GM12878 (cell line): ENCODE measurements around the gene ECSIT. TPM values are rescaled to one million over a fixed set of nuclear protein-coding genes. Genes with fewer than 3 reads are reported as not detected.

Source experiments
- ATAC-seq: fragments of 200-7000 bp; cut with Tn5 transposase; 3 replicates; pipeline ENCODE4 v1.9.1; 2020; ENCODE audit warnings: mild to moderate bottlenecking, moderate library complexity
- BruUV-seq: library from RNA; stranded (reverse); fragments of 400-500 nt; replicated peaks from 2 replicates; lab custom pipeline; 2021; lab: Mats Ljungman, UMichigan
- CTCF ChIA-PET: fragments of 300-600 bp; sonication (Branson Sonifier 250); formaldehyde crosslinking; extraction: SDS; loops from one replicate; lab custom pipeline; 2021; ENCODE audit warnings: inconsistent platforms; lab: Yijun Ruan, JAX
- POLR2A ChIA-PET: fragments of 350-600 bp; formaldehyde crosslinking; extraction: SDS; loops from one replicate; lab custom pipeline; 2021; ENCODE audit warnings: inconsistent platforms; lab: Charles Lee
- RAD21 ChIA-PET: fragments of 300-600 bp; sonication (Branson Sonifier 250); formaldehyde crosslinking; loops from one replicate; lab custom pipeline; 2023; ENCODE audit warnings: antibody characterized with exemption; ENCODE audit not compliant: unreplicated experiment; lab: Charles Lee
- SMC1A ChIA-PET: fragments of 300-600 bp; sonication (Branson Sonifier 250); formaldehyde crosslinking; loops from one replicate; lab custom pipeline; 2023; ENCODE audit not compliant: unreplicated experiment, uncharacterized antibody; lab: Charles Lee
- DNase-seq: peaks from one replicate; pipeline ENCODE4 v3.0.0-alpha.2; 2011; ENCODE audit warnings: low read depth, low spot score
- FAIRE-seq: peaks from 3 replicates; lab custom pipeline; 2011; peaks lifted over from hg19 to GRCh38; lab: Jason Lieb, UNC
- H2AFZ ChIP-seq: 2 replicates; pipeline ENCODE4 v1.6.0; 2011; ENCODE audit warnings: low read depth, low read length, control low read depth; ENCODE audit not compliant: control insufficient read depth
- H3K27ac ChIP-seq: 2 replicates; pipeline ENCODE4 v1.5.1; 2011; ENCODE audit warnings: control low read depth; ENCODE audit not compliant: control insufficient read depth, insufficient read depth
- H3K27me3 ChIP-seq, 2 experiments: replicated peaks in 1 of 2; 2 replicates each; pipeline versions ENCODE4 v1.6.0 to v1.6.1; 2011; ENCODE audit warnings: low read length in 1 of 2; ENCODE audit not compliant: control insufficient read depth in 2 of 2, insufficient read depth in 2 of 2
- H3K36me3 ChIP-seq, 2 experiments: 2 replicates each; pipeline ENCODE4 v1.5.1; 2011; ENCODE audit warnings: low read length in 1 of 2; ENCODE audit not compliant: control insufficient read depth in 2 of 2, insufficient read depth in 2 of 2
- H3K4me1 ChIP-seq: 2 replicates; pipeline ENCODE4 v1.6.1; 2011; ENCODE audit warnings: mild to moderate bottlenecking, low read length, moderate library complexity, mixed read lengths; ENCODE audit not compliant: control insufficient read depth, insufficient read depth
- H3K4me2 ChIP-seq: 2 replicates; pipeline ENCODE4 v1.6.0; 2011; ENCODE audit warnings: control low read depth; ENCODE audit not compliant: control insufficient read depth, insufficient read depth
- H3K4me3 ChIP-seq: fragments of 200-600 bp; sonication (generic); 2 replicates; pipeline ENCODE4 v1.5.1; 2016
- H3K79me2 ChIP-seq: 2 replicates; pipeline ENCODE4 v1.6.0; 2011; ENCODE audit warnings: low read length; ENCODE audit not compliant: control insufficient read depth, insufficient read depth
- H3K9ac ChIP-seq: 2 replicates; pipeline ENCODE4 v1.8.0; 2011; ENCODE audit warnings: low read length, control low read depth, mixed read lengths; ENCODE audit not compliant: control insufficient read depth, insufficient read depth
- H3K9me3 ChIP-seq: replicated peaks from 3 replicates; pipeline ENCODE4 v1.5.1; 2011; ENCODE audit warnings: mild to moderate bottlenecking, low read length; ENCODE audit not compliant: control insufficient read depth, insufficient read depth
- H4K20me1 ChIP-seq: 2 replicates; pipeline ENCODE4 v1.6.0; 2011; ENCODE audit not compliant: control insufficient read depth, insufficient read depth
- BRCA1 ChIP-seq: IDR thresholded peaks from 2 replicates; pipeline ENCODE4 v1.6.1; 2011; ENCODE audit warnings: low read depth, low read length, improper control_type of control experiment
- CBX5 ChIP-seq: sonication (generic); IDR thresholded peaks from 2 replicates; pipeline ENCODE4 v1.6.1; 2016; ENCODE audit warnings: low read depth, moderate library complexity, mild to moderate bottlenecking, inconsistent platforms
- DPF2 ChIP-seq: fragments of 450-650 bp; IDR thresholded peaks from 2 replicates; pipeline ENCODE4 v1.6.1; 2017; ENCODE audit warnings: mild to moderate bottlenecking
- MXI1 ChIP-seq: fragments of 150-350 bp; IDR thresholded peaks from 2 replicates; pipeline ENCODE4 v1.6.1; 2011; ENCODE audit warnings: low read depth, mild to moderate bottlenecking, inconsistent platforms, low read length, improper control_type of control experiment
- POLR2AphosphoS5 ChIP-seq: IDR thresholded peaks from 2 replicates; pipeline ENCODE4 v1.6.1; 2011; ENCODE audit warnings: mild to moderate bottlenecking, low read length, inconsistent platforms
- RELA ChIP-seq: fragments of 450-650 bp; IDR thresholded peaks from 2 replicates; pipeline ENCODE4 v1.8.0; 2014; ENCODE audit warnings: borderline replicate concordance; ENCODE audit not compliant: partially characterized antibody
- SIX5 ChIP-seq: IDR thresholded peaks from 2 replicates; pipeline ENCODE4 v1.6.1; 2011; ENCODE audit warnings: mild to moderate bottlenecking, low read depth, low read length, moderate library complexity; ENCODE audit not compliant: severe bottlenecking
- SREBF1 ChIP-seq: IDR thresholded peaks from 2 replicates; pipeline ENCODE4 v1.6.1; 2012; ENCODE audit warnings: mild to moderate bottlenecking, low read length
- TCF12 ChIP-seq: IDR thresholded peaks from 2 replicates; pipeline ENCODE4 v1.6.1; 2011; ENCODE audit warnings: low read depth, mild to moderate bottlenecking, low read length
- TCF3 ChIP-seq: IDR thresholded peaks from 2 replicates; pipeline ENCODE4 v1.6.1; 2012; ENCODE audit warnings: low read depth, mild to moderate bottlenecking, low read length, borderline replicate concordance; ENCODE audit not compliant: insufficient read depth
- WGBS: methylation state at CpG from one replicate; pipeline ENCODE4 v1.1.6; 2016; ENCODE audit warnings: low lambda C conversion rate; ENCODE audit not compliant: insufficient replicate concordance, insufficient coverage; ENCODE audit errors: missing lambda C conversion rate; 5-methylcytosine and 5-hydroxymethylcytosine counted together
- in situ Hi-C: fragments of 300-500 bp; cut with MboI; formaldehyde crosslinking; loops from 9 replicates; pipeline ENCODE4 v1.14.3; 2018; ENCODE audit warnings: mixed read lengths
- intact Hi-C: fragments of 100-400 bp; cut with micrococcal nuclease; formaldehyde crosslinking; loops from one replicate; pipeline ENCODE4 v1.14.2; 2022; ENCODE audit not compliant: unreplicated experiment
- polyA plus RNA-seq, 11 experiments: library from polyadenylated mRNA; depleted of rRNA in 4 of 11; unstranded in 6 of 11; stranded (reverse) in 5 of 11; fragments of >200 nt; fragmentation: Nextera tagmentation in 4 of 11; fragmentation: Illumina TruSeq in 1 of 11; extraction: Ambion mirVana in 4 of 11; extraction: Trizol in 1 of 11; gene quantifications; 1 replicate in 1 of 11; 2 replicates in 10 of 11; pipeline versions ENCODE4 v1.2.1 to v1.2.3, GENCODE V29; 2011 to 2016; ENCODE audit warnings: inconsistent platforms in 2 of 11, missing spikeins in 2 of 11, low read depth in 1 of 11
- total RNA-seq, 4 experiments: library from RNA; depleted of rRNA in 3 of 4; stranded (reverse); fragments of >200 nt in 3 of 4; fragmentation: Illumina TruSeq in 1 of 4; extraction: Trizol in 1 of 4; gene quantifications; 2 replicates each; pipeline versions ENCODE4 v1.2.1 to v1.2.3, GENCODE V29; 2013 to 2021
- TF ChIP-seq, protein P1 (sequence below): fragments of 450-650 bp; IDR thresholded peaks from 2 replicates; pipeline ENCODE4 v1.6.1; 2016; ENCODE audit warnings: mild to moderate bottlenecking

Gene ECSIT
- total and polyA plus RNA-seq, 10 of the 15 experiments (the other 5 are each of a cell fraction or from before 2014, with no cell fraction given) = 1.0 to 59.6 (median 41.3) TPM

DNA sequence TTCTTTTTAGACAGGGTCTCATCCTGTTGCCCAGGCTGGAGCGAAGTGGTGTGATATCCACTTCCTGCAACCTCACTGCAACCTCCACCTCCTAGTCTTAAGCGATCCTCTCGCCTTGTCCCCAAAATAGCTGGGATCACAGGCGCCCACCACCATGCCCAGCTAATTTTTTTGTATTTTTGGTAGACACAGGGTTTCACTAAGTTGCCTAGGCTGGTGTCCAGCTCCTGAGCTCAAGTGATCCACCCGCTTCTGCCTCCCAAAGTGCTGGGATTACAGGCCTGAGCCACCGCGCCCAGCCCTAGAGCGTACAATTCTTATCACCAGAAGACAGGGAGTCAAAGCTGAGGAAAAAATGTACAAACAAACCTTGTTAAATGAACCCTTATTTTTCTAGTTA, 34.6 kb upstream of the ECSIT start:
- no peak for ATAC-seq
- POLR2A ChIA-PET = interaction anchor here (0.5 to 6.8 kb wide), 5 partner anchors 11 to 45 kb away, joined by 3 to 94 read pairs (median 6); no protein-coding TSS in a partner anchor
- no peak overlapping the region for H3K27ac ChIP-seq

More for the DNA sequence above, 34.6 kb upstream of the ECSIT start:
- Histone ChIP-seq H3K4me1 (peaks cover 15% of the 10 kb centered on the region), H3K4me2 (no peak overlapping the region), H2AFZ (no peak overlapping the region), H3K79me2 (peaks cover 20% of the 10 kb centered on the region), H3K4me3 (no peak overlapping the region), H3K36me3 (no peaks in the 10 kb centered on the region), H4K20me1 (no peaks in the 10 kb centered on the region), H3K9ac (no peak overlapping the region), H3K27me3 (no peaks in the 10 kb centered on the region), H3K9me3 (no peaks in the 10 kb centered on the region)
- WGBS = 97% methylated on average over 8 of the region's 8 CpGs
- TF ChIP-seq TCF3 = no peak
- TF ChIP-seq CBX5 = no peak
- TF ChIP-seq MXI1 = no peak
- no peak for TF ChIP-seq POLR2AphosphoS5
- no peak for TF ChIP-seq TCF12
- no peak for TF ChIP-seq RELA
- TF ChIP-seq DPF2 = no peak
- no peak for TF ChIP-seq SREBF1
- no peak for TF ChIP-seq SIX5
- TF ChIP-seq, protein P1, sequence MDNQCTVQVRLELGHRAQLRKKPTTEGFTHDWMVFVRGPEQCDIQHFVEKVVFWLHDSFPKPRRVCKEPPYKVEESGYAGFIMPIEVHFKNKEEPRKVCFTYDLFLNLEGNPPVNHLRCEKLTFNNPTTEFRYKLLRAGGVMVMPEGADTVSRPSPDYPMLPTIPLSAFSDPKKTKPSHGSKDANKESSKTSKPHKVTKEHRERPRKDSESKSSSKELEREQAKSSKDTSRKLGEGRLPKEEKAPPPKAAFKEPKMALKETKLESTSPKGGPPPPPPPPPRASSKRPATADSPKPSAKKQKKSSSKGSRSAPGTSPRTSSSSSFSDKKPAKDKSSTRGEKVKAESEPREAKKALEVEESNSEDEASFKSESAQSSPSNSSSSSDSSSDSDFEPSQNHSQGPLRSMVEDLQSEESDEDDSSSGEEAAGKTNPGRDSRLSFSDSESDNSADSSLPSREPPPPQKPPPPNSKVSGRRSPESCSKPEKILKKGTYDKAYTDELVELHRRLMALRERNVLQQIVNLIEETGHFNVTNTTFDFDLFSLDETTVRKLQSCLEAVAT = no peak
- no peak for TF ChIP-seq BRCA1
- FAIRE-seq (no peak), DNase-seq (no peak)
- no TSS peak for BruUV-seq
- intact Hi-C loops (loop anchor here (10.0 kb wide), 2 partner anchors 361 to 689 kb away; partner anchors contain the start of genes CARM1 and ZNF700), in situ Hi-C loops (no loop called here)
- ChIA-PET RAD21 (interaction anchor here (1.0 to 6.9 kb wide), 3 partner anchors 10 to 22 kb away, joined by 3 to 172 read pairs (median 6); partner anchors contain the start of gene ACP5), CTCF (interaction anchor here (0.6 to 9.1 kb wide), 6 partner anchors 9 to 27 kb away, joined by 3 to 225 read pairs (median 4); partner anchors contain the start of gene ACP5), SMC1A (interaction anchor here (0.8 to 8.5 kb wide), 5 partner anchors 9 to 234 kb away, joined by 4 to 215 read pairs (median 4); partner anchors contain the start of genes ACP5 and ZNF491)
